HCT116 (cell line): ENCODE measurements around the gene THRAP3. TPM values are rescaled to one million over a fixed set of nuclear protein-coding genes. Genes with fewer than 3 reads are reported as not detected.

Experiments
- ATAC-seq: fragments of 200-7000 bp; cut with Tn5 transposase; 2 replicates; pipeline ENCODE4 v1.9.1; 2020; ENCODE audit warnings: mild to moderate bottlenecking, moderate library complexity
- BruUV-seq: library from RNA; stranded (reverse); fragments of 400-500 nt; replicated peaks from 2 replicates; lab custom pipeline; 2021; lab: Mats Ljungman, UMichigan
- CTCF ChIA-PET: fragments of 300-600 bp; sonication (Branson Sonifier 250); formaldehyde crosslinking; loops from one replicate; lab custom pipeline; 2021; ENCODE audit warnings: antibody characterized with exemption; lab: Charles Lee
- POLR2A ChIA-PET: fragments of 300-600, 350-600 bp; sonication (Branson Sonifier 250); formaldehyde crosslinking; loops from one replicate; lab custom pipeline; 2021; ENCODE audit warnings: antibody characterized with exemption; lab: Charles Lee
- RAD21 ChIA-PET, 2 experiments: fragments of 300-600 bp; sonication (Branson Sonifier 250); formaldehyde crosslinking; loops; one replicate each; lab custom pipeline; 2023; ENCODE audit warnings: low total read pairs in 2 of 2; ENCODE audit not compliant: uncharacterized antibody in 2 of 2, unreplicated experiment in 2 of 2, low non-redundant PET in 1 of 2; lab: Charles Lee
- DNase-seq: peaks from one replicate; pipeline ENCODE4 v3.0.0-alpha.2; 2010; ENCODE audit warnings: low read depth, low spot score
- H2AFZ ChIP-seq: fragments of 200-600 bp; shearing (Covaris generic), sonication (generic); 2 replicates; pipeline ENCODE4 v1.6.1; 2017; ENCODE audit warnings: low read depth, mixed run types, mixed read lengths, antibody characterized with exemption, low read length; ENCODE audit not compliant: poor library complexity, severe bottlenecking
- H3K27ac ChIP-seq: 2 replicates; pipeline ENCODE4 v1.5.1; 2012; ENCODE audit warnings: low read depth, low read length
- H3K27me3 ChIP-seq: fragments of 200-600 bp; sonication (generic); 2 replicates; pipeline ENCODE4 v1.6.1; 2016; ENCODE audit warnings: mixed run types, low read length, mixed read lengths; ENCODE audit not compliant: insufficient read depth
- H3K36me3 ChIP-seq, 2 experiments: fragments of 200-500 bp in 1 of 2; fragments of 200-600 bp in 1 of 2; sonication (Bioruptor generic) in 1 of 2; sonication (generic) in 1 of 2; 2 replicates each; pipeline versions ENCODE4 v1.5.1 to v1.6.1; 2014 to 2016; ENCODE audit warnings: low read length in 2 of 2, inconsistent platforms in 1 of 2, mixed read lengths in 1 of 2, mixed run types in 1 of 2; ENCODE audit not compliant: insufficient read depth in 2 of 2, control insufficient read depth in 1 of 2
- H3K4me1 ChIP-seq, 2 experiments: fragments of 200-600 bp in 1 of 2; sonication (generic) in 1 of 2; 2 replicates each; pipeline versions ENCODE4 v1.5.1 to v1.6.1; 2012 to 2017; ENCODE audit warnings: low read length in 2 of 2, inconsistent platforms in 1 of 2, mild to moderate bottlenecking in 1 of 2, mixed read lengths in 1 of 2, mixed run types in 1 of 2, moderate library complexity in 1 of 2; ENCODE audit not compliant: insufficient read depth in 2 of 2, control insufficient read depth in 1 of 2
- H3K4me2 ChIP-seq: fragments of 200-600 bp; sonication (generic); 2 replicates; pipeline ENCODE4 v1.6.1; 2017; ENCODE audit warnings: mixed run types, low read length, mixed read lengths
- H3K4me3 ChIP-seq, 2 experiments: fragments of 200-600 bp in 1 of 2; sonication (generic) in 1 of 2; replicated peaks in 1 of 2; 2 replicates each; pipeline ENCODE4 v1.5.1; 2011 to 2016; ENCODE audit warnings: low read length in 2 of 2, control low read depth in 1 of 2, low read depth in 1 of 2, mild to moderate bottlenecking in 1 of 2, mixed read lengths in 1 of 2, mixed run types in 1 of 2
- H3K79me2 ChIP-seq: fragments of 200-600 bp; sonication (generic); 2 replicates; pipeline ENCODE4 v1.6.1; 2017; ENCODE audit warnings: mild to moderate bottlenecking, mixed run types, low read length, moderate library complexity, mixed read lengths; ENCODE audit not compliant: insufficient read depth
- H3K9ac ChIP-seq: fragments of 200-600 bp; sonication (generic); 2 replicates; pipeline ENCODE4 v1.6.1; 2016; ENCODE audit warnings: low read length, mixed read lengths
- H3K9me2 ChIP-seq: fragments of 200-600 bp; sonication (generic), shearing (Covaris generic); 2 replicates; pipeline ENCODE4 v1.6.1; 2017; ENCODE audit warnings: mixed run types, mild to moderate bottlenecking, moderate library complexity; ENCODE audit not compliant: insufficient read depth
- H3K9me3 ChIP-seq, 2 experiments: fragments of 200-500 bp in 1 of 2; fragments of 200-600 bp in 1 of 2; sonication (Bioruptor generic) in 1 of 2; sonication (generic) in 1 of 2; 2 replicates each; pipeline ENCODE4 v1.6.1; 2014 to 2017; ENCODE audit warnings: low read length in 2 of 2, mixed read lengths in 2 of 2, inconsistent platforms in 1 of 2, low read depth in 1 of 2, mild to moderate bottlenecking in 1 of 2, mixed run types in 1 of 2, moderate library complexity in 1 of 2; ENCODE audit not compliant: control insufficient read depth in 1 of 2, insufficient read depth in 1 of 2
- H4K20me1 ChIP-seq: fragments of 200-600 bp; sonication (generic), shearing (Covaris generic); 2 replicates; pipeline ENCODE4 v1.6.1; 2017; ENCODE audit warnings: mixed run types, mild to moderate bottlenecking, moderate library complexity; ENCODE audit not compliant: insufficient read depth
- CEBPB ChIP-seq: IDR thresholded peaks from 2 replicates; pipeline ENCODE4 v1.6.1; 2012; ENCODE audit warnings: low read depth
- ELF1 ChIP-seq: IDR thresholded peaks from 2 replicates; pipeline ENCODE4 v1.6.1; 2012; ENCODE audit warnings: low read depth, borderline replicate concordance
- EZH2phosphoT487 ChIP-seq: fragments of 200-600 bp; IDR thresholded peaks from 2 replicates; pipeline ENCODE4 v1.6.1; 2018; ENCODE audit warnings: antibody characterized with exemption, borderline replicate concordance
- FOSL1 ChIP-seq: IDR thresholded peaks from 2 replicates; pipeline ENCODE4 v1.6.1; 2012; ENCODE audit warnings: low read depth
- JUND ChIP-seq: IDR thresholded peaks from 2 replicates; pipeline ENCODE4 v1.6.1; 2012
- POLR2A ChIP-seq: IDR thresholded peaks from 2 replicates; pipeline ENCODE4 v1.7.0; 2011; ENCODE audit warnings: borderline replicate concordance; ENCODE audit not compliant: insufficient read depth, insufficient read length; ENCODE audit errors: extremely low read depth
- SIN3A ChIP-seq: IDR thresholded peaks from 2 replicates; pipeline ENCODE4 v1.6.1; 2012; ENCODE audit warnings: low read depth
- SRF ChIP-seq: IDR thresholded peaks from 2 replicates; pipeline ENCODE4 v1.6.1; 2012; ENCODE audit warnings: low read depth
- YY1 ChIP-seq: IDR thresholded peaks from 2 replicates; pipeline ENCODE4 v1.6.1; 2011; ENCODE audit warnings: low read length, low read depth, moderate library complexity, mild to moderate bottlenecking; ENCODE audit not compliant: insufficient replicate concordance; ENCODE audit errors: extremely low read depth
- ZFX ChIP-seq: fragments of 450-650 bp; IDR thresholded peaks from 2 replicates; pipeline ENCODE4 v1.6.1; 2017
- ZNF274 ChIP-seq: fragments of 200-500 bp; sonication (Bioruptor generic); IDR thresholded peaks from 2 replicates; pipeline ENCODE4 v1.6.1; 2014; ENCODE audit warnings: mild to moderate bottlenecking, low read depth, low read length, inconsistent platforms
- intact Hi-C: fragments of 100-400 bp; cut with micrococcal nuclease; formaldehyde crosslinking; loops from 2 replicates; pipeline ENCODE4 v1.10.0; 2022
- total RNA-seq: library from RNA; stranded (reverse); gene quantifications from one replicate; pipeline ENCODE4 v1.2.1, GENCODE V29; 2021; ENCODE audit not compliant: unreplicated experiment
- TF ChIP-seq, protein P1 (sequence below): IDR thresholded peaks from 2 replicates; pipeline ENCODE4 v1.6.1; 2011; ENCODE audit warnings: mild to moderate bottlenecking, low read length, moderate library complexity; ENCODE audit not compliant: insufficient replicate concordance; ENCODE audit errors: extremely low read depth
- TF ChIP-seq, protein P2 (sequence below): IDR thresholded peaks from 2 replicates; pipeline ENCODE4 v1.6.1; 2012

THRAP3 gene
- total RNA-seq, 1 experiment from 2014 or later: 144 TPM

DNA sequence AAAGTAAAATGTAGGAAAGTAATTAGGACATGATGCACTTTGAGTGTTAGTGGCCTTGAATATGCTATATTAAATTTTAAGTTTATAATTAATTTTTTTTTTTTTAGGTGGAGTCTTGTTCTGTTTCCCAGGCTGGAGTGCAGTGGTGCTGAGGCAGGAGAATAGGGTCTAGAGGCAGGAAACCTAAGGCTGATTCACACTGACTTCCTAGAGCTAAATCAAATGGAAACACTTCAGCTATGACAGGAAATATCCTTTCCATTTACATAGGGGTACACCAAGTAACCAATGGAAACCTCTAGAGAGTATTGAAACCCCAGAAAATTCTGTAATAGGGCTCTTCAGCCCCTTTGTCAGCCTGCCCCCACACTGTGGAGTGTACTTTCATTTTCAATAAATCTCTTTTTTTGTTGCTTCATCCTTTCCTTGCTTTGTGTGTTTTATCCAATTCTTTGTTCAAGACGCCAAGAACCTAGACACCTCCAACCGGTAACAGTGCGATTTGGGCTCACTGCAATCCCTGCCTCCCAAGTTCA is 17.9 kb upstream of the THRAP3 start:
- H3K9ac ChIP-seq: no peak overlapping the region
- TF ChIP-seq ZFX (no peak), ELF1 (no peak), CEBPB (no peak), SRF (no peak)
- TF ChIP-seq, protein P1, sequence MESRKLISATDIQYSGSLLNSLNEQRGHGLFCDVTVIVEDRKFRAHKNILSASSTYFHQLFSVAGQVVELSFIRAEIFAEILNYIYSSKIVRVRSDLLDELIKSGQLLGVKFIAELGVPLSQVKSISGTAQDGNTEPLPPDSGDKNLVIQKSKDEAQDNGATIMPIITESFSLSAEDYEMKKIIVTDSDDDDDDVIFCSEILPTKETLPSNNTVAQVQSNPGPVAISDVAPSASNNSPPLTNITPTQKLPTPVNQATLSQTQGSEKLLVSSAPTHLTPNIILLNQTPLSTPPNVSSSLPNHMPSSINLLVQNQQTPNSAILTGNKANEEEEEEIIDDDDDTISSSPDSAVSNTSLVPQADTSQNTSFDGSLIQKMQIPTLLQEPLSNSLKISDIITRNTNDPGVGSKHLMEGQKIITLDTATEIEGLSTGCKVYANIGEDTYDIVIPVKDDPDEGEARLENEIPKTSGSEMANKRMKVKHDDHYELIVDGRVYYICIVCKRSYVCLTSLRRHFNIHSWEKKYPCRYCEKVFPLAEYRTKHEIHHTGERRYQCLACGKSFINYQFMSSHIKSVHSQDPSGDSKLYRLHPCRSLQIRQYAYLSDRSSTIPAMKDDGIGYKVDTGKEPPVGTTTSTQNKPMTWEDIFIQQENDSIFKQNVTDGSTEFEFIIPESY: no peak
- TF ChIP-seq, all 23 proteins: peak for 0
- ChIA-PET CTCF (no interaction called here), POLR2A (no interaction called here), RAD21 (no interaction called here)
- ATAC-seq (no peak), DNase-seq (no peak)
- Histone ChIP-seq H3K36me3 (no peaks in the 10 kb centered on the region), H3K4me2 (no peak overlapping the region), H3K79me2 (no peaks in the 10 kb centered on the region), H3K4me3 (no peak overlapping the region), H3K27me3 (no peaks in the 10 kb centered on the region), H2AFZ (no peak overlapping the region), H3K9me2 (no peaks in the 10 kb centered on the region), H3K27ac (no peak overlapping the region), H3K4me1 (no peaks in the 10 kb centered on the region), H4K20me1 (no peaks in the 10 kb centered on the region), H3K9me3 (no peaks in the 10 kb centered on the region)
- intact Hi-C loops: no loop called here
- BruUV-seq: no TSS peak

DNA sequence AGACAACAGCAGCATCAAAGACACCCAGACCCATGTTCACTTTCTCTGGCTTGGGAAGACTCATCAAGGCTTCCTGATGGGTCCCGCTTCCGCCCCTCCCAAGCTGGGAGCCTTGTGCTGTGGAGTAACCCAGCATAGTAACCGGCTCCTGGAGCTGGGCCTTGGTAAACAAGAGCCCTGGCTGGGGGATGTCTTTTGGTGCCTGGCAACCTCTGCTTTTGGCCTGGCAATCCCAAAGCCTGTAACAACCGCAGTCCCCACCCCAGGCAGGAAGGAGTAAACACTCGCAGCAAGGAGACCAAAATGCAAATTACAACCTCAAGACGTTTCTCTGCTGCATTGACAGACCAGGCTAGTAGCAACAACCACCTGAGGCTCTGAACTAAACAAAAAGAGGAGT is 16.9 kb upstream of the THRAP3 start:
- H3K9ac ChIP-seq: no peak overlapping the region
- no peaks in the 10 kb centered on the region for H3K36me3 ChIP-seq
- CTCF ChIA-PET: no interaction called here
- H3K4me2 ChIP-seq: no peak overlapping the region
- no peak overlapping the region for H2AFZ ChIP-seq
- H4K20me1 ChIP-seq: no peaks in the 10 kb centered on the region
- RAD21 ChIA-PET: no interaction called here
- no peak overlapping the region for H3K27ac ChIP-seq
- H3K4me1 ChIP-seq: no peaks in the 10 kb centered on the region
- H3K9me2 ChIP-seq: no peaks in the 10 kb centered on the region
- no peaks in the 10 kb centered on the region for H3K9me3 ChIP-seq
- TF ChIP-seq POLR2A (no peak), EZH2phosphoT487 (no peak), YY1 (no peak), ZNF274 (no peak), SIN3A (no peak), FOSL1 (no peak), ELF1 (no peak), ZFX (no peak), SRF (no peak), CEBPB (no peak), JUND (no peak)
- TF ChIP-seq, protein P2, sequence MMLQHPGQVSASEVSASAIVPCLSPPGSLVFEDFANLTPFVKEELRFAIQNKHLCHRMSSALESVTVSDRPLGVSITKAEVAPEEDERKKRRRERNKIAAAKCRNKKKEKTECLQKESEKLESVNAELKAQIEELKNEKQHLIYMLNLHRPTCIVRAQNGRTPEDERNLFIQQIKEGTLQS: no peak
- POLR2A ChIA-PET: no interaction called here
- H3K79me2 ChIP-seq: no peaks in the 10 kb centered on the region
- H3K4me3 ChIP-seq: no peak overlapping the region
- DNase-seq (no peak), ATAC-seq (no peak)
- H3K27me3 ChIP-seq: no peaks in the 10 kb centered on the region
- no TSS peak for BruUV-seq
- intact Hi-C loops: no loop called here
